Left lung (tissue), 10 donors: ENCODE results near the gene TGFBR3L. TPM values are rescaled to one million over a fixed set of nuclear protein-coding genes. Genes with fewer than 3 reads are reported as not detected.
"Not testable (repeated sequence)": the region's sequence is repeated elsewhere in the genome, so short reads cannot be mapped to it uniquely, and the experiment has no call there.

ENCODE experiments used
- ATAC-seq: fragments of 200-7000 bp; cut with Tn5 transposase; one replicate; pipeline ENCODE4 v1.9.1; 2020; ENCODE audit warnings: moderate library complexity
- DNase-seq, 4 donors: peaks; one replicate each; pipeline ENCODE4 v3.0.0-alpha.2; 2013 to 2020
- H3K27ac ChIP-seq, 2 donors: fragments of 200-600 bp; sonication (generic) in 1 of 2; one replicate each; pipeline versions ENCODE4 v1.5.0 to v1.8.0; 2020 to 2021
- H3K27me3 ChIP-seq, 2 donors: fragments of 200-600 bp; sonication (generic) in 1 of 2; one replicate each; pipeline versions ENCODE4 v1.5.0 to v1.8.0; 2020 to 2021
- H3K36me3 ChIP-seq, 2 donors: fragments of 200-600 bp; sonication (generic) in 1 of 2; one replicate each; pipeline versions ENCODE4 v1.5.0 to v1.8.0; 2020 to 2021
- H3K4me1 ChIP-seq, 2 donors: fragments of 200-600 bp; one replicate each; pipeline ENCODE4 v1.8.0; 2021
- H3K4me3 ChIP-seq, 2 donors: fragments of 200-600 bp; sonication (generic) in 1 of 2; one replicate each; pipeline versions ENCODE4 v1.5.0 to v1.8.0; 2020 to 2021; ENCODE audit warnings: mild to moderate bottlenecking in 1 of 2
- H3K9me3 ChIP-seq, 2 donors: fragments of 200-600 bp; sonication (generic) in 1 of 2; one replicate each; pipeline versions ENCODE4 v1.5.0 to v1.8.0; 2020 to 2021
- intact Hi-C, 2 donors: fragments of 100-400 bp; cut with DNase I; formaldehyde crosslinking; loops; one replicate each; pipeline versions ENCODE4 v1.11.2 to v1.14.2; 2022
- polyA plus RNA-seq, 6 donors: library from polyadenylated mRNA; unstranded; fragments of 120-200 nt; gene quantifications; one replicate each; pipeline ENCODE4 v1.2.1, GENCODE V29; 2013; ENCODE audit not compliant: insufficient read length in 6 of 6
- total RNA-seq, 2 donors: library from RNA; stranded (reverse); fragmentation: NEBNext Ultra II Directional; extraction: Animal tissue kit (Norgen Biotek cat#: 25700); gene quantifications; one replicate each; pipeline ENCODE4 v1.2.1, GENCODE V29; 2021
- TF ChIP-seq, protein P1 (sequence below), 2 donors: fragments of 200-600 bp; sonication (generic) in 1 of 2; IDR thresholded peaks; one replicate each; pipeline versions ENCODE4 v1.5.0 to v1.8.0; 2021; ENCODE audit warnings: antibody characterized with exemption in 2 of 2
- donor health status: DM: no; HTN: yes; CAD: no.
- donor health status: DM: no; HTN: no; CAD: no.

The TGFBR3L gene
- total and polyA plus RNA-seq, 8 donors: 0.11 to 0.55 (median 0.24) TPM; not detected in 2

- DNase-seq (peak in 1 of 4 donors; percentile 64), ATAC-seq (no peak)
- H3K9me3 ChIP-seq: no peaks in the 10 kb centered on the region
- H3K4me1 ChIP-seq: peaks cover 5 to 23% of the 10 kb centered on the region in 2 donors
- no peak overlapping the region for H3K4me3 ChIP-seq
- peak overlapping the region; percentile 3 to 79 for H3K27ac ChIP-seq
- intact Hi-C loops: no loop called here
- peaks cover 0 to 15% of the 10 kb centered on the region in 2 donors for H3K27me3 ChIP-seq
- peaks cover 0 to 49% of the 10 kb centered on the region in 2 donors for H3K36me3 ChIP-seq
- TF ChIP-seq, protein P1, sequence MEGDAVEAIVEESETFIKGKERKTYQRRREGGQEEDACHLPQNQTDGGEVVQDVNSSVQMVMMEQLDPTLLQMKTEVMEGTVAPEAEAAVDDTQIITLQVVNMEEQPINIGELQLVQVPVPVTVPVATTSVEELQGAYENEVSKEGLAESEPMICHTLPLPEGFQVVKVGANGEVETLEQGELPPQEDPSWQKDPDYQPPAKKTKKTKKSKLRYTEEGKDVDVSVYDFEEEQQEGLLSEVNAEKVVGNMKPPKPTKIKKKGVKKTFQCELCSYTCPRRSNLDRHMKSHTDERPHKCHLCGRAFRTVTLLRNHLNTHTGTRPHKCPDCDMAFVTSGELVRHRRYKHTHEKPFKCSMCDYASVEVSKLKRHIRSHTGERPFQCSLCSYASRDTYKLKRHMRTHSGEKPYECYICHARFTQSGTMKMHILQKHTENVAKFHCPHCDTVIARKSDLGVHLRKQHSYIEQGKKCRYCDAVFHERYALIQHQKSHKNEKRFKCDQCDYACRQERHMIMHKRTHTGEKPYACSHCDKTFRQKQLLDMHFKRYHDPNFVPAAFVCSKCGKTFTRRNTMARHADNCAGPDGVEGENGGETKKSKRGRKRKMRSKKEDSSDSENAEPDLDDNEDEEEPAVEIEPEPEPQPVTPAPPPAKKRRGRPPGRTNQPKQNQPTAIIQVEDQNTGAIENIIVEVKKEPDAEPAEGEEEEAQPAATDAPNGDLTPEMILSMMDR (IDR thresholded peaks at IDR 0.05): no peak
Measured at GRCh38 chr19:7927605-7928333, 13.1 kb downstream of the TGFBR3L start.

GRCh38 chr19:7928334-7928706, 13.7 kb downstream of the TGFBR3L start:
- TF ChIP-seq, protein P1 (IDR thresholded peaks at IDR 0.05): no peak
- peaks cover 0 to 49% of the 10 kb centered on the region in 2 donors for H3K36me3 ChIP-seq
- ATAC-seq (no peak), DNase-seq (no peak)
- no peak overlapping the region for H3K4me3 ChIP-seq
- peak overlapping the region; percentile 3 to 79 for H3K27ac ChIP-seq
- H3K9me3 ChIP-seq: no peaks in the 10 kb centered on the region
- intact Hi-C loops: no loop called here
- peaks cover 0 to 15% of the 10 kb centered on the region in 2 donors for H3K27me3 ChIP-seq
- peaks cover 5 to 23% of the 10 kb centered on the region in 2 donors for H3K4me1 ChIP-seq

GRCh38 chr19:7928741-7929701, 14.4 kb downstream of the TGFBR3L start:
- intact Hi-C loops: no loop called here
- no peaks in the 10 kb centered on the region for H3K9me3 ChIP-seq
- no peak overlapping the region for H3K4me3 ChIP-seq
- peaks cover 0 to 54% of the 10 kb centered on the region in 2 donors for H3K36me3 ChIP-seq
- peak overlapping the region; percentile 3 to 79 for H3K27ac ChIP-seq
- TF ChIP-seq, protein P1 (IDR thresholded peaks at IDR 0.05): peak in 1 of 2 donors; percentile 12
- peak in 2 of 4 donors; percentile 42 to 77 for DNase-seq
- H3K27me3 ChIP-seq: peaks cover 0 to 15% of the 10 kb centered on the region in 2 donors
- peaks cover 5 to 23% of the 10 kb centered on the region in 2 donors for H3K4me1 ChIP-seq
- ATAC-seq: no peak

DNA sequence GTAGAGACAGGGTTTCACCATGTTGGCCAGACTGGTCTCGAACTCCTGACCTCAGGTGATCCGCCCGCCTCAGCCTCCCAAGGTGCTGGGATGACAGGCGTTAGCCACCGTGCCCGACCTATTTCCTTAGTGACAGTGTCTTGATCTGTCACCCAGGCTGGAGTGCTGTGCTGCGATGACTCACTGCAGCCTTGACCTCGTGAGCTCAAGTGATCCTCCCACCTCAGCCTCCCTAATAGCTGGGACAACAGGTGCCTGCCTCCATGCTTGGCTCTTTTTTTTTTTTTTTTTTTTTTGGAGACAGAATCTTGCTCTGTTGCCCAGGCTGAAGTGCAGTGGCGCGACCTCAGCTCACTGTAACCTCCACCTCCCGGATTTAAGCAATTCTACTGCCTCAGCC, 15.4 kb downstream of the TGFBR3L start:
- H3K4me1 ChIP-seq: peaks cover 3 to 17% of the 10 kb centered on the region in 2 donors
- H3K9me3 ChIP-seq, H3K27me3 ChIP-seq, H3K4me3 ChIP-seq, intact Hi-C loops, H3K27ac ChIP-seq, ATAC-seq: not testable (repeated sequence)
- peak in 1 of 4 donors; percentile 27 for DNase-seq
- peaks cover 0 to 64% of the 10 kb centered on the region in 2 donors for H3K36me3 ChIP-seq

DNA sequence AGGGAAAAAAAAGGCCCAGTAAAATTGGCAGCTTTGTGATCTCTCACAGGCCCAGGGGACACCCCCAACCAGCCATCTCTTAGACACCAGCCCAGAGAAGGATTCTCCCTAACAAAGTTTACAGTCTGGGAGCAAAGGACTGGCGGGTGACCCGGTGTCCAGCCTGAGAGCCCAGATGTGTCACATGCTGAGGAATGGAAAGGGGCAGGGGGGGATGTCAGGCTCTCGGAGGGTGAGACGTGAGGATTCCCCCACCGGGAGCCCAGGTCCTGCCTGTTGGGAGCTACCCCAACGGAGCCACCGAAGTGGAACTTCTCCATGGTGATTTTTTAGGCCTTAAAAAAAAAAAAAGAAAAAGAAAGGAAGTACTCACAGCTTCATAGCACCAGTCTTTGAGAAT, 16.1 kb downstream of the TGFBR3L start:
- Histone ChIP-seq H3K4me3 (no peak overlapping the region), H3K4me1 (peaks cover 0 to 9% of the 10 kb centered on the region in 2 donors), H3K27ac (no peak overlapping the region), H3K36me3 (peaks cover 0 to 71% of the 10 kb centered on the region in 2 donors), H3K9me3 (no peaks in the 10 kb centered on the region), H3K27me3 (peaks cover 0 to under 1% of the 10 kb centered on the region in 2 donors)
- ATAC-seq (no peak), DNase-seq (peak in 2 of 4 donors; percentile 30 to 33)
- intact Hi-C loops: no loop called here
- TF ChIP-seq, protein P1 (IDR thresholded peaks at IDR 0.05): no peak
